ENCODE results near the gene ADGRV1.
"Not testable (repeated sequence)": the region's sequence is repeated elsewhere in the genome, so short reads cannot be mapped to it uniquely, and the experiment has no call there.

The ADGRV1 gene

DNA sequence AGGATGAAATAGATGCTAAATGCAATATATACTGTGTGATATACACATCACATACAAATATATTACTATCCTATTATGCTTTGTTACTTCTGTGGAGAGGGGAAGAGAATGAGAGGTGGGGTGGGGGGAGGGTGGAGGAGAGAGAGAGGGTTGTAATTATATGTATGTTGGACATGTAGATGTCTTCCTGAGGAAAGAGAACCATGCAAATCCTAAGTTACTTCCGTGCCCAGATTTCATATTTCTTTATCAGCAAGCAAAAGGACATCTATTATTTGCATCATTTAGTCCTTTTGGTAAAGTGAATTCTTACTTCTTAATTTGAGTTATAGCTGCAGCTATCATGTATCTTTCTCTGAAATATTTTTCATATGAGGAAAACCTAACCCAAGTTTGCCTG, 187.5 kb downstream of the ADGRV1 start:
- DNase-seq: no peak

DNA sequence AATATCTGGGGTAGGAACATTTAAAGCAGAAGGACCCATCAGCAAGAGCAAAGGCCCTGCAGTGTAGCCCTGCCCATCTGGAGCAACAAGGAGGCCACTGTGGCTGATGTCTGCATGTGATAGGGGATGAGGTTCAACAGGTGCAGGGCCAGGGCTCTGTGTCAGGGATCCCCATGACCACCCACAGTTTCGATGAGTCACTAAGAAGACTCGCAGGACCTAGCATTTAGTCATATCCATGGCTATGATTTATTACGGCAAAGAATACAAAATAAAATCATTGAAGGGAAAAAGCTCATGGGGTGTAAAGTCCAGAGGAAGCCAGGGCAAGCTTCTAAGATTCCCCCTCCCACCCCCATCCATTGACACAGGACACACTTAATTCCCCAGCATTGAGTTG, 188.6 kb downstream of the ADGRV1 start:
- DNase-seq: no peak

DNA sequence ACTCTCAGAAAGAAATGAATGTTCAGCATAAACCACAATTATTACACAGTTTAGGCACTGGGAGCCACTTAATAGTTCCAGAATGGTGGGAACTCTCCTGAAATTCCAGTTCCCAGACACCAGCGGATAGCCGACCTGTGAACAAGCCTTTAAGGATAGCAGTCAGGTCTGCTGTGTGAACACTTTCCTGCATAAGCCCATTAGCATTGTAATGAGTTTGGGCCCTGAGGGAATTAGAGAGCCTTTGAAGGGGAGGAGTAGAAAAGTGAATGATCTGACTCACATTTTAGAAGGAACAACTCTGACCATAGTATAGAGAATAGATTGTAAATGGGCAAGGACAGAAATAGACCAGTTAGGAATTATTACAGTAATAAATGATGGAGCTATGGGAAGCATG, 189.1 kb downstream of the ADGRV1 start:
- no peak for DNase-seq

DNA sequence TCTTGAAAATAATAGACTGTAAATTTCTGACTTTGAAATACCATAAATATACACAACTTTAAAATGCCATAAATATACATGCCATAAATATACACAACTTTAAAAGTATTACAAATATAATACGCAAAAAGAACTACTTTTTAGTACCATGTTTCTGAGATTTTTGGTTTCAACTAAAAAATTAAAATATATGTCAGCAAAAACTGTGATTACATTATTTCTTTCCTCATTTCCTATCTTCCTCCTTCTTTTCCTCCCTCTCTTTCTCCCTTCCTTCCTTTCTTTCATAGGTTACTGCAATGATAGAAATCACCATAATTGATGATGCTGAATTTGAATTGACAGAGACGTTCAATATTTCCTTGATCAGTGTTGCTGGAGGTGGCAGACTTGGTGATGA, 200.5 kb downstream of the ADGRV1 start:
- DNase-seq: no peak

DNA sequence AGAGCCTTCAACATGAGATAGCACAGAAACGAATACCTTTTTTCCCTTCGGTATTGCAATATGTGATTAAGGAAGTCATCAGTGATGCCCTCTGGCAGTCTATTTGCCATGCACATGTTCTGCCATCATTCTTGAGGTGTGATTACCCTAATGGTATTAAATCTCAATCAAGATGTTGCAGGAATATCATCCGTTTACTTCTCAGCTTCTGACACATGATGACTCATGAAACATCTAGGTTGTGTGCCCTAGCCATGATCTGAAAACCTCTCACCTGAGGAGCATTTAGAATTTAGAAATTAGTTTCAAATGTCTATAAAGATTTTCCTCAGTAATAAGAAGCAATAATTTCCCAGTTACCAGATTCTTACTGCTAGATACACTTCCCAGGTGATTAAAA, 209.1 kb downstream of the ADGRV1 start:
- DNase-seq: no peak

DNA sequence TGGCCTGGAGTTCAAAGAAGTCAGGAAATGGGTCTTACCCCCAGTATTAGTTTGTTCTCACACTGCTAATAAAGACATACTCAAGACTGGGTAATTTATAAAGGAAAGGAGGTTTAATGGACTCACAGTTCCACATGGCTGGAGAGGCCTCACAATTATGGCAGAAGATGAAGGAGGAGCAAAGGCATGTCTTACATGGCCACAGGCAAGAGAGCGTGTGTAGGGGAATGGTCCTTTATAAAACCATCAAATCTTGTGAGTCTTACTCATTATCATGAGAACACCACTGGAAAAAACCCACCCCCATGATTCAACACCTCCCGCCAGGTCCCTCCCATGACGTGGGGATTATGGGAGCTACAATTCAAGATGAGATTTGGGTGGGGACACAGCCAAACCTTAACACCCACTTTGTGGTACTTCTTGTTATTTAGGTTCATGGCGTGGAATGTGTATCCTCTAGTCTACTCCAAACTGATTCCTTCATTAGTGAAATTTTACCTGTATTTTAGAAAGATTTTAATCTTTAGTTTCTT, 211.5 kb downstream of the ADGRV1 start:
- DNase-seq: not testable (repeated sequence)

DNA sequence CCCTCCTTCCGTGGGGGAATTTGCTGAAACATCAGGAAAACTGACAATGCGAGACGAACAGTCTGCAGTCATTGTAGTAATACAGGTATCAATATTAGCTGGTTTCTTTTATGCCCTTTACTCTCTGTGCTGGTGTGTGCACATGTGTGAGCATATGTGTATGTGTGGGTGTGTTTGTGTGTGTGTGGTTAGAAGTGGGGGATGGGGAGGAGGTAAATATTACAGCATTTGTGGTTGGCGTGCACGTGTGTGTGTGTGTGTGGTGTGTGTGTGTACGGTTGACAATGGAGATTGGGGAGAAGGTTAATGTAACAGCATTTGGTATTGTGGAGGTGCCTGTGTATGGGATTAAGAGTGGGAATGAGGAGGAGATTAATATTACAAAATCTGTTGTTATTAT, 219.4 kb downstream of the ADGRV1 start:
- no peak for DNase-seq

DNA sequence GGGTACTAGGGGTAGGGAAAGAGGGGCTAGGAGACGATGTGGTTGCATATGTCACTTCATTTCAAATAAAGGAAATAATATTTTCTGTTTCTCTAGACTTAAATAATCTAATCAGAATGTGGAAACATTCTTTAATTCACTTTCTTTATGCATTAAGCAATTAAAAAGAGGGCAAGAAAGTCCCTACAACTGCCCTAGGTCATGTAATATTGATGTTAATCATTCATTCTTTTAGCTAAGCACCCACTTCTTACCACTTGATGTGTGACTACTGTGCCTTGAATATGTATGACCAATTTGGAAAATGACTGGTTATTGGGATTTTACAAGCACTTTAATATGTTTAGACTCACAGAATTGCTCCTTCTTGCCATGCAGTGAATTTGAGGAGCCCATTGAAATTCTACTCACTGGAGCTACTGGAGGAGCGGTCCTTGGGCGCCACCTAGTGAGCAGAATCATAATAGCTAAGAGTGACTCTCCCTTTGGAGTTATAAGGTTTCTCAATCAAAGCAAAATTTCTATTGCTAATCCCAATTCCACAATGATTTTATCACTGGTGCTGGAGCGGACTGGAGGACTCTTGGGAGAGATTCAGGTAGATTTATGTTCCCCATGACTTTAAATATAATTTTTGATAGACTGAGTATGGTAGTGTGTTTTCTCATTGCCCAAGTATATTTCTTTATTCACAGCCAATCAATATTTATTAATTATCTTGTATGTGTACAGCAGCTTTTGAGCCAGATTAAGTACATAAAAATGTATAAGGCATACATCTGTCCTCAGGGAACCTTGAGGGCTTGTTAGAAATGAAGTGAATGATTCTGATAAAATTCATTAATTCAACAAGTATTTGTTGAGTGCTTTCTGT, 225.1 kb downstream of the ADGRV1 start:
- DNase-seq: peak; percentile 73

DNA sequence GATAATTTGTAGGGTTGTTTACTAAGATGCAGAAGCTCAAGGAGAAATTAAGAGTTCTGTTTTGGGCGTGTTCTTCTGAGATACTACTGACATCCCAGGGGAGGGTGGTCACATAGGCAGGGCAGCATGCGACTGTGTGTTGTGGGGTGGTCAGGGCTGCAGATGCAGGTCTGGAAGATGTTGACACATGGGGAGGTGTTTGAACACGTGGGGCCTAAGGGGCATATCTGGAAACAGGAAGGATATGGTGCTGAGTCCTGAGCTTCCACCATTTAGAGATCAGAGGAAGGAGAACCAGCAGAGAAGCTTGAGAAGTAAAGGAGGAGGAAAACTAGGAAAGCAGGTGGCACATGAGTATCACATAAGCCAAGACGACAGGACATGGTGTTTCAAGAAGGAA, 228.2 kb downstream of the ADGRV1 start:
- DNase-seq: no peak

DNA sequence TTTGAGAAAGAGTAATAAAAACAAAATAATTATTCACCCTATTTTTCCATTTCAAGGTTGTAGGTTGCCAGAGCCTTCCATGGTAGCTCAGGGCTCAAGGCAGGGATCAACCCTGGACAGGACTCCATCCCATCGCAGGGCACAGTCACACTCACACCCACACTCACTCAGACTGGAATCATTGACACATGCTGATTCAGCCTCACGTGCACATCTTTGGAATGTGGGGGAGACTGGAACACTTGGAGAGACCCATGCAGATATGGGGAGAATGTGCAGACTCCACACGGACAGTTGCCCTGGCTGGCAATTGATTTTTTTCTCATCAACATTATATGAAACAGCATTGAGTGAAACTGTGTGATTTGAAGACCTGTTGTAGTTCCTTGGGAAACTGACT, 234.1 kb downstream of the ADGRV1 start:
- no peak for DNase-seq

DNA sequence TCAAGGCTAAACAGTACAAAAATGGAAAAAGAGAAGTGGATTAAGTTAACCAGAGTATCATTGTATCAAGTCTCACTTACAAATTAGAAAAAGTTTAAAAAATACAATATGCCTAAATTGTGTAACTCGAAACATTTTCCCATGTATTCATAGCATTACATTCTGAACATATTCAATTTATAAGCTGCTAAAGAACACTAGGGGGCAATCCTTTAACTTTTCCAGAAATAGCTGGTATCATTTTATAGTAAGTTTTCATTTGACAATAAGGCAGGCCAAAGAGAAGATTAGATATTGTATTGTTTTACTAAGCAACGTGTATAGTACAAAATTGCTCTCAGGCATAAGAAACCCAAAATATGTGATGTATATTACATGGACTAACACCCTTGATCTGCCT, 234.6 kb downstream of the ADGRV1 start:
- no peak for DNase-seq

DNA sequence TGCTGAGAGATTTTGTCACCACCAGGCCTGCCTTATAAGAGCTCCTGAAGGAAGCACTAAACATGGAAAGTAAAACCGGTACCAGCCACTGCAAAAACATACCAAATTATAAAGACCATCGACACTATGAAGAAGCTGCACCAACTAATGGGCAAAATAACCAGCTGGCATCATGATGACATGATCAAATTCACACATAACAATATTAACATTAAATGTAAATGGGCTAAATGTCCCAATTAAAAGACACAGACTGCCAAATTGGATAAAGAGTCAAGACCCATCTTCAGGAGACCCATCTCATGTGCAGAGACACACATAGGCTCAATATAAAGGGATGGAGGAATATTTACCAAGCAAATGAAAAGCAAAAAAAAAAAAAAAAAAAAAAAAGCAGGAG, 238.3 kb downstream of the ADGRV1 start:
- DNase-seq: not testable (repeated sequence)

DNA sequence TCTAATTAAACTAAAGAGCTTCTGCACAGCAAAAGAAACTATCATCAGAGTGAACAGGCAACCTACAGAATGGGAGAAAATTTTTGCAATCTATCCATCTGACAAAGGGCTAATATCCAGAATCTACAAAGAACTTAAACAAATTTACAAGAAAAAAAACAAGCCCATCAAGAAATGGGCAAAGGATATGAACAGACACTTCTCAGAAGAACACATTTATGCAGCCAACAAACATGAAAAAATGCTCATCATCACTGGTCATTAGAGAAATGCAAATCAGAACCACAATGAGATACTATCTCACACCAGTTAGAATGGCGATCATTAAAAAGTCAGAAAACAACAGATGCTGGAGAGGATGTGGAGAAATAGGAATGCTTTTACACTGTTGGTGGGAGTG, 241.5 kb downstream of the ADGRV1 start:
- DNase-seq: not testable (repeated sequence)

DNA sequence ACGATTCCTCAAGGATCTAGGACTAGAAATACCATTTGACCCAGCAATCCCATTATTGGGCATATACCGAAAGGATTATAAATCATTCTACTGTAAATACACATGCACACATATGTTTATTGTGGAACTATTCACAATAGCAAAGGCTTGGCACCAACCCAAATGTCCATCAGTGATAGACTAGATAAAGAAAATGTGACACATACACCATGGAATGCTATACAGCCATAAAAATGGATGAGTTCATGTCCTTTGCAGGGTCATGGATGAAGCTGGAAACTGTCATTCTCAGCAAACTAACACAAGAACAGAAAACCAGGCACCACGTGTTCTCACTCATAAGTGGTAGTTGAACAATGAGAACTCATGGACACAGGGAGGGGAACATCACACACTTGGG, 241.9 kb downstream of the ADGRV1 start:
- DNase-seq: not testable (repeated sequence)

DNA sequence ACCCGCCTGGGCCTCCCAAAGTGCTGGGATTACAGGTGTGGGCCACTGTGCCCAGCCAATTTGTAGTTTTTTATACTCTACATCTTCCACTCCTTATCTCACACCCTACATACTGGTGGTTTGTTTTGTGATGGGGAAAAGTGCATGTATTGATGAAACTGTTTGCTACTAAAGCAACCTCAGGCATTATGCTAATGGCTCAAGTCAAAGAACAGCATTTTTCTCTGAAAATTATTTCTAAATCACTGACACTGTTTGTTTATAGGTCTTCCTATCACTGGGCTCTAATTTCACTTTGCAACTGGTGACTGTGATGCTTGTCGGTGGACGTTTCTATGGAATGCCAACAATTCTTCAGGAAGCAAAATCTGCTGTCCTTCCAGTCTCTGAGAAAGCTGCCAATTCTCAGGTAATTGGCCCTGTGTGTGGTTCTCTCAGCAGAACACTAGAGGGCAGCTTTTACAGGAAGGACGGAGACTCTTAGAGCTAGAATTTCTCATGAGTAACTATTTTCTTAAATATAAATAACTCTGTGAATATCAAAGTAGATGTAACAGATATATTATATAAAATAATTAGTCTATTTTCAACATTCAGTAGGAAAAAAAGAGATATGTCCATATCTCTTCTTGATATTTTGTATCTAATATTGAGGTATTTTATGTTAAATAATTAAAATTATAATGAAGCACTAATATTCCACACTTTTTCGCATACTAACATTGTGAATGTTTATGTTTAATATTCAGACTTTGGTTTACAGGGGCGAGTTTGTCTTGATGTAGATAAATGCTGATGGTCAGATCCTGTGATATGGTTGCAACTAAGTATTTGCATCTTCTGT, 244.1 kb downstream of the ADGRV1 start:
- DNase-seq: no peak

DNA sequence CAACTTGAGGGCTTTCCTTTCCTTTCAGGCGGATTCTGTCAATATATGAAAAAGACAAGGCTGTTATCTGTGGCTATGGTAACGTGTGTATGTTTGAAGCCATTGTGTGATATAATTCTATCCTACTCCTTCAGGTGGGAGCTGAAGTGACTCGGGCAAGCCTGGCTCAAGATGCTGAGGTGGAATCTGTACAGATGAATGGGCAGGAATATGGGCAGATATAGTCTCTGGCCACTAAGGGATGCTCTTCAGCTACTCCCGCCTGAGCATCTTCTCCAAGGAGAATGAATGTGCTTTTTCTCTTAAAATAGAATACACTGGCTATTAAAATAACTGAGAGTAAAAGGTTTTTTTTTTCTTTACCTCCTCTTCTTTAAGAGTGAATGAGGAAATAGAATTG, 244.8 kb downstream of the ADGRV1 start:
- no peak for DNase-seq

DNA sequence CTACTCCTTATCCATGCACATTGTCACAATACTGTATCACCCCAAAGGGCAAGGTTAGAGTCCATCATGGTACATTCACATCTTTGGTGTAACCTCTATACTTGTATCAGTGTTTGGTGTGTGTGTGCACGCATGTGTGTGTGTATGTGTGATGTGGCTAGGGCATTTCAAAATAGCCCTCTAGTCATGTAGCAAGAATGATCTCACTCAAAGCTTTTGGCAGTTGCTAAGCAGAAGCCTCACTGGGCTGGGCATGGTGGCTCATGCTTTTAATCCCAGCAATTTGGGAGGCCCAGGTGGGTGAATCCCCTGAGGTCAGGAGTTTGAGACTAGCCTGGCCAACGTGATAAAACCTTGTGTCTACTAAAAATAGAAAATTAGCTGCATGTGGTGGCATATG, 245.3 kb downstream of the ADGRV1 start:
- no peak for DNase-seq

DNA sequence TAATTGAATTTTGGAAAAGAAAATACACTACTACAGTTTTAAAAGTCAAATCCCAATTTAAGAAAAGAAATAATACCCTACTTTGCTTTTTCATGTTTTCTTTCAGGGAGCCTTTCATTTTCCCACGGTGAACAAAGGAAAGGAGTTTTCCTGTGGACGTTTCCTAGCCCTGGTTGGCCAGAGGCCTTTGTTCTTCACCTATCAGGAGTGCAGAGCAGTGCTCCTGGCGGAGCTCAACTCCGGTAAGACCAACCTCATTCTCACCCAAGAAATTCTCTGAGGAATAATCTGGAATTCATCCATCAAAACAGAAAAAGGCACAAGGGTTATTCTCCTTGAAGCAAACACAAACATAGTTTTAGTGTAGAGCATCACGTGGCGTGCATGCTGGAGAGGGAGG, 248.9 kb downstream of the ADGRV1 start:
- DNase-seq: no peak

DNA sequence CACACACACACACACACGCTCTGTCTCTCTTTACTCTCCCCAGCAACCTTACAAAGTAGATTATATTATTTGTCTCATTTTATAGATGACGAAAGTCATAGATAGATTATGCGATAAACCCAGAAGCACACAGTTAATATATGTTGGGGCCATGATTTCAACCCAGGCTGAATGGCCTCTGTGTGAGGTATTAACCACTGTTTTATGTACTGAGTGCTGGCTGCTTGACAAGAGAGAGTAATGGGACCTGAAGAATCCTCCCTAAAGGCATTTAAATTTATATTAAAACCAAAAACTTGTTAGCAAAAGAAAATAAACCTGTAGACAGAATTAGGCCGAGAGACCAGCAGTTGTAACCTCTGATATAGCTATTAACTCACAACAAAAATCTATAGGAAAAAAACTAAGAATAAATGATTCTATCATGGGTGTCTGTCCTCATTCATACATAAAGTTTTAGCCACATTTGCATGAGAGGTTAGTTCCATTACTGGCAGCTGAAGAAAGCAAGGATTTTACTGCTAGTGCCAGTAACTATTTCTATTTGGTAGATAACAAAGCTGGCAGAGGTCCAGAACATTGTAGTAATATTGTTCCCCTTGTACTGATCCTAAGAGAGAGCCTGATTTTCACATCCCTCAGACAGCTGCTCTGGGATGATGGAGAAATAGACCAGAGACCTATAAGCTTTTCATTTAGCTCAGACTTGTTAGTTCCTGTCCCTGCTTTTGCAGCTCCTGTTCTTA, 250.9 kb downstream of the ADGRV1 start:
- DNase-seq: no peak

DNA sequence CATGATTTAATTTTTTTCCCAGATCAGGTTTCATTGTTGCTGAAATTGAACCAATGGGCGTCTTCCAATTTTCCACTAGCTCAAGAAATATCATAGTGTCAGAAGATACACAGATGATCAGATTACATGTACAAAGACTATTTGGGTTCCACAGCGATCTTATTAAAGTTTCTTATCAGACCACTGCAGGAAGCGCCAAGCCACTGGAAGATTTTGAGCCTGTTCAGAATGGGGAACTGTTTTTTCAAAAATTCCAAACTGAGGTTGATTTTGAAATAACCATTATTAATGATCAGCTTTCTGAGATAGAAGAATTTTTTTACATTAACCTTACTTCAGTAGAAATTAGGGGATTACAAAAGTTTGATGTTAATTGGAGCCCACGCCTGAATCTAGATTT, 251.6 kb downstream of the ADGRV1 start:
- DNase-seq: no peak

DNA sequence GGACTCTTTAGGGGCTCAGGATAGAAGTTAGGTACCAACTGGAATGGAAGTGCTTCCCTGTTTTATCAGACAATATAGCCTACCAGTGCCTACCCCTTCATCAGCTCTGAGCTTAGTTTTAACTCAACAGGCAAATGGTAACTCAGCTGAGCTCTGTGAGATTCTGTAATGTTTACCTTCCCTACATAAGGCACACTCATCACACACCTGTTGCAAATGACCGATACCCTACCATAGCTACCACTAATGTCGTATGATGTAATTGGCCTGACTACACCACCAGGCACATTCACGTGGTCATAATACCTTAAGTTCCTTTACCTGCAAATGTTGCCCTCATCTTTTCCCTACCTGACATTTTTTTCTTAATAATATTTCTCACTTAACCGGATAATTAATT, 254.8 kb downstream of the ADGRV1 start:
- DNase-seq: no peak

DNA sequence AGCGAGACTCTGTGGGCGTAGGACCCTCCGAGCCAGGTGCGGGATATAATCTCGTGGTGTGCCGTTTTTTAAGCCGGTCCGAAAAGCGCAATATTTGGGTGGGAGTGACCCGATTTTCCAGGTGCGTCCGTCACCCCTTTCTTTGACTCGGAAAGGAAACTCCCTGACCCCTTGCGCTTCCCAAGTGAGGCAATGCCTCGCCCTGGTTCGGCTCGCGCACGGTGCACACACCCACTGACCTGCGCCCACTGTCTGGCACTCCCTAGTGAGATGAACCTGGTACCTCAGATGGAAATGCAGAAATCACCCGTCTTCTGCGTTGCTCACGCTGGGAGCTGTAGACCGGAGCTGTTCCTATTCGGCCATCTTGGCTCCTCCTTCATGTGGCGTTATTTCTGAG, 263.5 kb downstream of the ADGRV1 start:
- DNase-seq: not testable (repeated sequence)

DNA sequence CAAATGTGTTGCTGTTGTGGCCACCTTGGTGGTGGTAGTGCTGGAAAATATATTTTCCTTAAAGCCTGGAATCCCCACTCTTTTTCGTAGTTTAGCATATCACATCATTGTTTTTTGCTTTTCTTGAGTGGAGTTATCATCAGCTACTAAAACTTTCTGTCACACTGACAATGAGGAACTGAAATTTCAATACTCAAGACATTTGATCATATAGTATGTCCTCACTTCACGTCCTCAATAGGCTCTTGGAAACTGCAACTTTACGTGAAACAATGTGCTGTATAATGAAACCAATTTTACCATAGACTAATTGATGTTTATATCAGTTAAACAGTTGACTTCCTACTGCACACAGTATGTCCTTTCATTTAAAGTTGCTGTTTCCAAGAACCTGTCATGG, 265.8 kb downstream of the ADGRV1 start:
- DNase-seq: no peak
